ENCODE measurements around the gene SNRPD2. TPM values are rescaled to one million over a fixed set of nuclear protein-coding genes. Genes with fewer than 3 reads are reported as not detected.
"Not testable (repeated sequence)": the region's sequence is repeated elsewhere in the genome, so short reads cannot be mapped to it uniquely, and the experiment has no call there.

The SNRPD2 gene
- polyA plus RNA-seq (ENCODE audit: insufficient read length in 3 of 3) = 100 to 1,000 TPM; 296 to 376 (median 352) TPM
- long read RNA-seq, donor 1, transcript SNRPD2-201 (3 exons, 901 nt) = major isoform, 280 of 317 reads
- long read RNA-seq, donor 1, partial matches to known transcripts = 27 of 317 reads
- long read RNA-seq, donor 1, other reads (novel, unspliced or antisense) = 7 of 317 reads
- long read RNA-seq, donor 2, transcript SNRPD2-201 (3 exons, 901 nt) = major isoform, 274 of 320 reads
- long read RNA-seq, donor 2, partial matches to known transcripts = 42 of 320 reads
- long read RNA-seq, donor 2, other reads (novel, unspliced or antisense) = 0 of 320 reads
- long read RNA-seq, donor 3, transcript SNRPD2-201 (3 exons, 901 nt) = major isoform, 241 of 298 reads
- long read RNA-seq, donor 3, partial matches to known transcripts = 45 of 298 reads
- long read RNA-seq, donor 3, other reads (novel, unspliced or antisense) = 7 of 298 reads
- long read RNA-seq, donor 4, transcript SNRPD2-201 (3 exons, 901 nt) = major isoform, 348 of 421 reads
- long read RNA-seq, donor 4, partial matches to known transcripts = 59 of 421 reads
- long read RNA-seq, donor 4, other reads (novel, unspliced or antisense) = 10 of 421 reads
- long read RNA-seq, donor 5, transcript SNRPD2-201 (3 exons, 901 nt) = major isoform, 169 of 216 reads
- long read RNA-seq, donor 5, partial matches to known transcripts = 40 of 216 reads
- long read RNA-seq, donor 5, other reads (novel, unspliced or antisense) = 5 of 216 reads
- long read RNA-seq, donor 6, transcript SNRPD2-201 (3 exons, 901 nt) = major isoform, 175 of 253 reads
- long read RNA-seq, donor 6, partial matches to known transcripts = 65 of 253 reads
- long read RNA-seq, donor 6, other reads (novel, unspliced or antisense) = 9 of 253 reads
- long read RNA-seq, donor 7, transcript SNRPD2-201 (3 exons, 901 nt) = major isoform, 282 of 355 reads
- long read RNA-seq, donor 7, partial matches to known transcripts = 64 of 355 reads
- long read RNA-seq, donor 7, other reads (novel, unspliced or antisense) = 8 of 355 reads
- long read RNA-seq, donor 8, transcript SNRPD2-201 (3 exons, 901 nt) = major isoform, 105 of 135 reads
- long read RNA-seq, donor 8, partial matches to known transcripts = 29 of 135 reads
- long read RNA-seq, donor 8, other reads (novel, unspliced or antisense) = 0 of 135 reads
- long read RNA-seq, donor 9, transcript SNRPD2-201 (3 exons, 901 nt) = major isoform, 314 of 411 reads
- long read RNA-seq, donor 9, partial matches to known transcripts = 86 of 411 reads
- long read RNA-seq, donor 9, other reads (novel, unspliced or antisense) = 9 of 411 reads
- long read RNA-seq, donor 10, transcript SNRPD2-201 (3 exons, 901 nt) = major isoform, 202 of 234 reads
- long read RNA-seq, donor 10, partial matches to known transcripts = 19 of 234 reads
- long read RNA-seq, donor 10, other reads (novel, unspliced or antisense) = 8 of 234 reads
- long read RNA-seq, donor 11, transcript SNRPD2-201 (3 exons, 901 nt) = major isoform, 162 of 186 reads
- long read RNA-seq, donor 11, partial matches to known transcripts = 24 of 186 reads
- long read RNA-seq, donor 11, other reads (novel, unspliced or antisense) = 0 of 186 reads
- long read RNA-seq, donor 12, transcript SNRPD2-201 (3 exons, 901 nt) = major isoform, 297 of 350 reads
- long read RNA-seq, donor 12, partial matches to known transcripts = 38 of 350 reads
- long read RNA-seq, donor 12, other reads (novel, unspliced or antisense) = 13 of 350 reads
- long read RNA-seq, donor 13, transcript SNRPD2-201 (3 exons, 901 nt) = major isoform, 170 of 216 reads
- long read RNA-seq, donor 13, partial matches to known transcripts = 45 of 216 reads
- long read RNA-seq, donor 13, other reads (novel, unspliced or antisense) = 0 of 216 reads
- long read RNA-seq, donor 14 = 0 reads
- long read RNA-seq, donor 15, transcript SNRPD2-201 (3 exons, 901 nt) = major isoform, 231 of 309 reads
- long read RNA-seq, donor 15, partial matches to known transcripts = 71 of 309 reads
- long read RNA-seq, donor 15, other reads (novel, unspliced or antisense) = 6 of 309 reads
- long read RNA-seq, donor 16, transcript SNRPD2-201 (3 exons, 901 nt) = major isoform, 282 of 347 reads
- long read RNA-seq, donor 16, partial matches to known transcripts = 53 of 347 reads
- long read RNA-seq, donor 16, other reads (novel, unspliced or antisense) = 7 of 347 reads

DNA sequence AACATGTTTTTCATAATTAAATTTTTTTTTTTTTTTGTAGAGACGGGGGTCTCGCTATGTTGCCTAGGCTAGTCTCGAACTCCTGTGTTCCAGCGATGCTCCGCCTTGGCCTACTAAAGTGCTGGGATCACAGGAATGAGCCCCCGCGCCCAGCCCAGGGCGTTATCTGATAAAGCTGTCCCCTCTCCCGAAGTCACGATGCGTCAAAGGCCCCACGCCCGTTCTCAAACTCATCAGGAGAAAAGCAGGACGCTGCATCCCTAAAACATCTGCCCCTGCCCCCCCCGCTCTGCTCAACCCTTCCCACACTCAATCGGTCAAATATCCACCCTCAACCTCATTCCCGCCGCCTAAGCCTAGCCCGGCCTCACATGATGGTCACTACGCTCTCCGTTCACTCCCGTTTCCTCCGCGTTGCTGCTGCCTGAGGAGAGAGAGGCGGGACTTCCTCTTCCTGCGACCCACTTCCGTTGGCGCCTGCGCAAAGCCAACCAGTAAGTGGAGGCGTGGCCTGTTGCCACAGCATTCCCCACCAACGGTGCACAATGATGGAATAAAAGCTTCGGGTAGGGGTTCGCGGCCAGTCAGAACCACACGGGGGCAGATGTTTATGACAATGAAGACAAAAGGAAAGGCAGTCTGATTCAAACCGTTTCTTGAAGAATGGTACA lies at the start of gene SNRPD2:
TSS of gene SNRPD2 (minus strand) at position 438 of the 671 bp plus-strand sequence. CDS start at position 373, 65 bp downstream.
- DNase-seq = peak; percentile 95

DNA sequence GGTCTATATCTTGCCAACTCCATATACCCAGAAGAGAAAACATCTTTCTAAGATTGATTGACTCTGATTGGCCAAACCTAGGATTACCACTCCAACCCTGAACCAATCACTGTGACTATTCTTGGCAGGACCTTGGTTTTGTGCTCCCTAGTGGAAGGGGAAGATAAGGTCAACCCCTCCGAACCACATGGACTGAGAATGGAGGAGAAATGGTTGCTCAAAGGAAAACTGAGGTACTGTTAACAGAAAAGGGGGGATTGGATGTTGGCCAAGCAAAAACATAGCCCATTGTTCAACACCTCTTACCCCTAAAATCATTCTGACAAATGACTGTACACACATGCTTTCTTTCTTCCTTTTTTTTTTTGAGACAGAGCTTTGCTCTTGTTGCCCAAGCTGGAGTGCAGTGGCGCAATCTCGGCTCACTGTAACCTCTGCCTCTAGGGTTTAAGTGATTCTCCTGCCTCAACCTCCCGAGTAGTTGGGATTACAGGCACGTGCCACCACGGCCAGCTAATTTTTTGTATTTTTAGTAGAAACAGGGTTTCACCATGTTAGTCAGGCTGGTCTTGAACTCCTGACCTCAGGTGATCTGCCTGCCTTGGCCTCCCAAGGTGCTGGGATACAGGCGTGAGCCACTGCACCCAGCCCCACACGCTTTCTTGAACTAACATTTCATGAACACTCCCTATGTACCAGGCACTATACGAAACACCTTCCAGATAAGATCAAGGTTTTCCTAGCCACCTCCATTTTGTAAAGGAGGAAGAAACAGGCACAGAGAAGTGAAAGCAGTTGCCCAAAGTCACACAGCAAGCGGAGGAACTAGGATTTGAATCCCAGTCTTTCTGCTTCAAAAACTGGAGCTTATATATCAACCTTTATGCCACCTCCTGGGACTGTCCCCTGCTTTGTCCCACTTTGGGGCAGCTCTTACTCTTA lies 48.0 kb upstream of the SNRPD2 start:
- DNase-seq = no peak

GRCh38 chr19:45733160-45733810 lies 41.5 kb upstream of the SNRPD2 start, which contains the start of gene MEIOSIN:
Gene MEIOSIN, plus strand, starts transcription at chr19:45733439. Its CDS starts 1,938 bp downstream, at chr19:45735377.
- DNase-seq = no peak

DNA sequence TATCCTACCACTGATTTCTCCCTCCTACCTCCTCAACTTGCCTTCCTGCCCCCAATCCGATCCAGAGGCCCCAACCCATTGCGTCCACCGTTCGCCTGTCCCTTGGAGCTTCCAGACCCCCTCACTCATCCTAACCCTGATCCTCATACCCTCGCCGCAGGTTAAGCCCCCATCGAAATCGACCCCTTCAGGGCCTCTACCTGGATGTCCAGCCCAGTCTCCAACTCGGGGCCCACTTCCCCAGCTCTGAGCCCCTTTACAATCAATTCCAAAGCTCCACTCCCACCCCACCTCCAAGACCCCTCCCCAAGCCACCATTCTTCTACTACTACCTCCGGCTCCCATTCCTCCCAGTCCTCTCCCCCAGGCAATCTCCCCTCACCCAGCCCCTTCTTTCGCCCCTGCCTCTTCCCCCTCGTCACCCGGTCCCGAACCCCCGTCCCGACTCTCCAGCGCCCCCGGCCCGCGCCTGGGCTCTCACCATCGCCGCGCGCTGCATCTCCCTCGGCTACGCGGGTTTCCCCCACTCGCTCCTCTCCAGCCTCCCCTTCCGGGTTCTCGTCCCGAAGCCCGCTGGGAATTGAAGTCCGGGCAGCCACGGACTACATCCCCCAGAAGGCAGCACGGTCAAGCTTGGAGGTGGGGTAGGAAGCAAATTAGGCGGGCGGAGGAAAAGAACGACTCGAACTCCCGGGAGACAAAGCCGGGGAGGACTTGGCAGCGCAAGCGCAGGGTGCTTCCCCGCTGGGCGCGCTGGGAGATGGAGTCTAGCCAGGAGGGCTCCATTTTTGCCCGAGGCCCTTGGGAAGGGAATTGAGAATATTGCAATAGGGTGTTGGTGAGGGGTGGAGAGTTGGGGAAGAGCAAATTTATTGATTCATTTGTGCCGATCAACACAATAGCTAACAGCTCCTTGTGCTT lies 38.9 kb upstream of the SNRPD2 start, which contains the start of gene FBXO46:
TSS of gene FBXO46 (minus strand) at position 529 of the 921 bp plus-strand sequence. CDS start 17,401 bp downstream, outside the sequence.
- peak; percentile 99 for DNase-seq

- peak; percentile 15 for DNase-seq
These were observed 38.1 kb upstream of the SNRPD2 start for GRCh38 chr19:45729800-45730290.

GRCh38 chr19:45728683-45729082 lies 36.9 kb upstream of the SNRPD2 start:
- not testable (repeated sequence) for DNase-seq

- not testable (repeated sequence) for DNase-seq
These were observed 28.3 kb upstream of the SNRPD2 start for GRCh38 chr19:45720065-45720464.

- DNase-seq = no peak
These were observed 26.4 kb upstream of the SNRPD2 start for GRCh38 chr19:45717983-45718650.

DNA sequence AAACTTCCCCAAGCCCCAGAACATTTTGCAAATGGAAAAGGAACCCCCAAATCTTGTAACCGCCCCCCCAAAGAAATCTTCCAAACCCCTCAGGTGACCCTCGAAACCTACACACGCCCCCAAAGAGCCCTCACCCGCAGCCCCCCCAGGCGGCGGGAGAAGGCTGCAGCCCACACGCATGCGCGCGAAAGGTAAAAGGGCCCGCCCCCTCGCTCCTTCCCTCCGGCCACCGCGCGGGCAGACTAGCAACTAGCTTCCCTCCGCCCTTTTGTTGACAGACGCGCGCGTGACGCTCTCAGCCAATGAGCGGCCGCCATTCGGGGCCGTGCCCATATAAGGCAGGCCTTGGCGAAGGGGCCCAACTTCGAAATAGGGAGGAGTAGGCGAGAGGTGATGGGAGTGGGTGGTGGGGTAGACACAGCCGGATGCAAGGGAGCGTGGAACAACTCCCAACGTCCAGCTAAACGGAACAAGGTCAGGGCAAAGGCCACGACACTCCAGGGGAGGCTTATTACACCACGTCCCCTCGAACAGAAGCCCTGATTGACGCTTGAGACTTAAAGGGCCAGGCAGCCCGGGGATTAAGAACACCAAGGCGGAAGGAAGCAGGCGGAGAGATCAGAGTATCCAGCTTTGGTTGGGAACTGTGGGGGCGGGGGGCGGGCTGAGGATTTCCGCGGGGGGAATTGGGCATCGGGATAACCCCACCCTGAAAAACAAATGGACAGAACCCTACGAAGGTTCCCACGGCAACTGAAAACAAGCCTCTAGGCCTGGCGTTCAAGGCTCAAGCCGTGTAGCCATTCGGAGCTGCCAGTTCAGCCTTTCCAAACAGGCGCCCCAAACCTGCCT lies 25.6 kb upstream of the SNRPD2 start:
- peak; percentile 99 for DNase-seq

DNA sequence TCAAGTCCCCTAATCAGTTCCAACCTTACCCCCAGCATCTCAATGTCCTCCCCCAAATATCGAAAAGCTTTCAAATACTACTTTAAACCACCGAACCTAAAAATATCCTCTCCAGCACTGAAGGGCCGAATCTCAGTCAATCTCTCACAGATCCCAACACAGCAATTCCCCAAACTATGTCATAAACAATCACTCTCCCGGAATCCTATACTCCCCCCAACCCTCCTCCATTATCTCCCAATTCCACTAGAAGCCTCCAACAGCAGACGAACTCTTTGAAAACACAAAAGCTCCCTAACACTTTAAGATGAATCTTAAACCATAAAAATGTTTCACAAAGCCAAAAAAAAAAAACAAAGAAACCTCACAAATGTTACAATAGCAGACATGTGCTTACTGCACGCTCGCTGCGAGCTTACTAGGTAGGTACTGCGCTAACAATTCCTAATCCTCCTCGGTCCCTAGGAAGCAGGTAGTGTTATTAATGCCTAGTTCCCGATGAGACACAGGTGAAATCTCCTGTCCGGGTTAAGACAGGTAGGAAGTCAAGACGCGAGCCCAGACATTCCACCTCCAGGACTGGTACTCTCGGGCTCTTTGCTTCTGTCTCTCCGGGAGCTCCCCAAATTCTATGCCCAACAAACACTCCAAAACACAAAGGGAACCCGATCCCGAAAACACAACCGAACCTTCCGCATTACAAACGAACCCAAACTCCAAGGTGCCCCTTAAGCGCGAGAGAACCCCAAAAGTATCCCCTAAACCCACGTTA lies 24.8 kb upstream of the SNRPD2 start:
- peak; percentile 31 for DNase-seq

- DNase-seq = no peak
These were observed 23.4 kb upstream of the SNRPD2 start for GRCh38 chr19:45715139-45715538.

DNA sequence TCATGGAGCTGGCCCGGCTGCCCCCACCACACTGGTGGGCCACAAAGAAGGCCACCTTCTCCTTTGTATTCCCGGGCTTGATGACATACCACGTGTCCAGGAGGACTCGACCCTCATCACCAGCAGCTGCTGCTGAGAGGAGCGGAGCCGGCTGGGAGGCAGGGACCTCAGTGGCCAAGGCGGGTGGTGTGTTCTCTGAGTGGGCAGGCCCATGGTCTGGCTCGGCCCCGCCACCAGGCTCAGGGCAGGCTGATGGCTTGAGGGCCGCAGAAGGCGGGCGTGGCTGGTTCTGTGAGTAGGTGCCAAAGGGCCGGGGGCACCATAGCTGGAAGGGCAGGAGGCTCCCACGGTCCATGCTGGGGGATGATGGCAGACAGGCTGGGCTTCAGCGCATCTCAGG lies 21.4 kb upstream of the SNRPD2 start:
- no peak for DNase-seq

DNA sequence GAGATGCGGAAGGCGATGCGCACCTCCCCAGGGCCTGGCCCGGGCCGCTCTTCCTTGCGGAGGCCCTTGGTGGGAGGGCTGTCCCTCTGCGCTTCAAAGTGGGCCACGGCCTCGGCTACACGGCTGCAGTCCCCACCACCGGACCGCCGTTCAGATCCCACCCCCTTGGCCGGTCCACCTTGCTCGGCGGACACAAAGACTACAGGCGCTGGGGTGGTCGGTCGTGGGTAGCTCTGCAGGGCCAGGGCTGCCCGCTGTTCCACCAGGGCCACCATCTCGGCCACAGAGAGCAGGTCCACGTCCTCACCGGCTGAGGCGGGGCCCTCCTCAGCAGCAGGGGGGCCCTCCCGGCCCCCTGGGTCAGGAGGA lies 20.9 kb upstream of the SNRPD2 start:
- DNase-seq = no peak
